Islet of Langerhans (tissue), 1 donor: ENCODE results near the gene SLC2A4.

Experiments used
- FAIRE-seq: peaks from one replicate; lab custom pipeline; 2011; peaks lifted over from hg19 to GRCh38; lab: Jason Lieb, UNC

SLC2A4 gene

DNA sequence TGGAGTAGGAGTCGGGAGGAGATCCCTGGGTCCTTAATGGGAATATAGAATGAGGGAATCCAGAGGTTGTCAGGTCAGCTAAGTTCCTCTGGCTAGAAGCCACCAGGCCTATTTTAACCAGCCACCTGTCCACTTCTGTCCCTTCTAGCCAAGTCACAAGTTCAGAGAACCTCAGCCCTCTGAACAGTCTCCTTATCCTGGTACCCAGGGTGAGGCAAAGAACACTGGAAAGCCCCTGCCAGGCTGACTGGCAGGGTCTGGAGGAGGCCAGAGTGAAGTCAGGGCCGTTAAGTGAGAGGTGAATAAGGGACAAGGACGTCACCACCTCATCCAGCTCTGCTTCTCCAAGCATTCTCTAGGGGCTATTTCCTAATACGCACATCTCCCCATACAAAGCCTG is 32.7 kb upstream of the SLC2A4 start:
- no peak for FAIRE-seq

GRCh38 chr17:7249214-7249613 is 32.3 kb upstream of the SLC2A4 start:
- FAIRE-seq: no peak

DNA sequence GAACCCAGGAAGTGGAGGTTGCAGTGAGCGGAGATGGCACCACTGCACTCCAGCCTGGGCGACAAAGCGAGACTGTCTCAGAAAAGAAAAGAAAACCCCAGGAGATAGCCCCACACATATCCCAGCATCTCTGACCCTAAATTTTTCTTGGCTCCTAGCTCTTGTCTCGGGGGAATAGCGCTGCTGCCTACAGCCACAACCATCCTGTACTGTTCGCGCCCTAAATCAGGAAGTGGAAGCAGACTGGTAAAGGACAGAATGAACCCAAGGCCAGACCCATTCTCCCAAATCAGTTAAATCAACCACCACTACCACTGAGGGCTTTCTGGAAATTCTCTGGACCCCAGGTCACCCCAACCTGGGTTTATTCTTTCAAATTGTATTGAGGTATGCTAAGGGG is 31.7 kb upstream of the SLC2A4 start:
- no peak for FAIRE-seq

DNA sequence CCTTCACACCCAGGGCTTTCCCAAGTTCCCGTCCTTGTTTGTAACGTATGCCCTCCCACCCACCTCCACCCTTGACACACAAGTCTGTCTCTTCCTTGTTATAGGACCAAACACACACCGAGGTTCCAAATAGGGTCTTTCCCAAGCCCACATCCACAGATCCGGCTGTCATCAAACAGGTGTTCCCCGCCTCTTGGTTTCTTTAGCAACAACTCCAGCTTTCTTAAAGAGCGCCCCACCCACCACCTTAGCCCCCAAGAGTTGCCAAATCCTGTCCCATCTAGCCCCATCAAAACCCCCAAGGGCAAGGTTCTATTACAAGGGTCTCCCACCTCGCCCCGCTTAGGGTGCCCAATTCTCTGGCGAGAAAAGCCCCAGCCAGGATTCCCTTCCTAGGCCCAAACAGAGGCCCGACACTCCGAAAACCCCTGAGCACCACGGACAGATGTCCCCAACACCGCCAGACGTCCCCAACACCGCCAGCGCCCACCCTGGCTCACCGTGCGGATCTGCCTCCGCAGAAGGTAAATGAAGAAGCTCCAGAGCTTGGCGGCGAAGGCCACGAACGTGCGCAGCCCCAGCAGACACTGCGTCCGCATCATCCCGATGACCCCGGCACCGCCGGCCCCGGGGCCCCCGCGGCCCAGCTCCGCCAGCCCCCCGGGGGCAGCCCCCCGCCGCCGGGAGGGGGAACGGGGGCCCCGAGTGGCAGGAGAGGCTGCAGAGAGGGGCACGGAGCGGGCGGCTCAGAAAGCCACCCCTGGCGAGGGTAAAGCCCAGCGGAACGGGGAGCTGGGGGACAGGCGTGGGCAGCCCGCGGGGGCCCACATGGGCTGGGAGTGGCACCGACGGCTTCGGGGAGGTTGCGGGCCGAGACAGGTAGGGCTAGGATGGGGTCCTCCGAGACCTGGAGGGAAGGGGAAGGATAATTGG is 30.6 kb upstream of the SLC2A4 start:
- FAIRE-seq: no peak

DNA sequence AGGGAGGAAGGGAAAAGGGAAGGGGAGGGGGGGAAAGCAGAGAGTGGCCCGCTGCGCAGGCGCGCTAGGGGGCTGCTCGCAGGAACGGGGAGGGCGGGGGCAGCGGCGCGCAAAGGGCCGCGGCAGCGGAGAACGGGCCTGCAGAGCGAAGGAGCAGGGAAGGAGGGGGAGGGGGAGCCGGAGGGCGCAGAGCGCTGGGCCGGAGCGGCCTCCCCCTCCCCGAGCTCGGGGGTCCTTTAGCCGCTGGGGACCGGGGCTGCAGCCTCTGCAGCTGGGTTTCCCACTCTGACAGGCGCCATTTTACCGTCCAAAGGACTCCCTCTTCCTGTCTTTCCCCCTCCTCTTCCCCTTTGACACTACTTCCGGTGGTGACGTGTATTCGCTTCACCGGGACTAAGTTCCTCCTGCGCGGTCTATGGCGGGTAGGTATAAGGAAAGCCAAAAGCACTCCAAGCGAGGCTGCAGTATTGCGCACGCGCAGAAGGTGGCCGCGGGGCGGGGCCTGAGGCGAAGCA is 29.8 kb upstream of the SLC2A4 start, which contains the start of gene CTDNEP1:
CTDNEP1 (minus strand) TSS at position 74 of the 515 bp plus-strand sequence. CDS start 438 bp downstream, outside the sequence.
- peak; percentile 96 for FAIRE-seq

DNA sequence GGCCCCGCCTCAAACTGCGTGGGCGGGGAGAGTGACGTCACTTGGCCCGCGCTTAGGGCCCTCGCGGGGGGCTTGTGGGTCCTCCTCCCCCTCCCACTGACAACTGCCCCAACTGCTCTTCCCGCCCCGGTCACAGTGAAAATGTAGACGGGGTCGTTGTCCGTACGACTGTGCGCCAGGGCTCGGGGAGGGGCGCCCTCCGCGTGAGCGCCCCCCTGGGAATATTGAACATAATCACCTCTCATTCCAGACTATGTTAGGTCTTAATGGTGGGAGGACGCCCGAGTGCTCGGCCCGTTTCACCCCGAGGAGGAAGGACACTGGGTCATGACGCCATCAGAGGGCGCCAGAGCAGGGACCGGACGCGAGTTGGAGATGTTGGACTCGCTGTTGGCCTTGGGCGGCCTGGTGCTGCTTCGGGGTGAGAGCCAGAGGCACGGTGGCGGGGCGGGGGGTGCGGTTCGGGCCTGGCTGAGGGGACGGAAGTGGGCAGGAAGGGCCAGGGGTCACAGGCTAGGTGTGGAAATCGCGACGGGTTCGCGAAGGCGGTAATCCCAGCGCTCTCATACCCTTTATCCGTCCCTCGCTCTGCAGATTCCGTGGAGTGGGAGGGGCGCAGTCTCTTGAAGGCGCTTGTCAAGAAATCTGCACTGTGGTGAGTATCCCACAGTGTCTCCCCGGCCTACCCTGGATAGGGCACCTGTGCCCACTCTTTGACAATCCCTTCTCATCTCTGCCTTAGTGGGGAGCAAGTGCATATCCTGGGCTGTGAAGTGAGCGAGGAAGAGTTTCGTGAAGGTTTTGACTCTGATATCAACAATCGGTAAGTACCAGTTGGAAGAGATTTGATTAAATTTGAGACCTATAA is 29.1 kb upstream of the SLC2A4 start, which contains the start of gene ELP5:
ELP5 (plus strand) TSS at position 40 of the 868 bp plus-strand sequence; CDS start at position 376, 336 bp downstream.
- no peak for FAIRE-seq

GRCh38 chr17:7253082-7253481 is 28.4 kb upstream of the SLC2A4 start:
- FAIRE-seq: no peak

DNA sequence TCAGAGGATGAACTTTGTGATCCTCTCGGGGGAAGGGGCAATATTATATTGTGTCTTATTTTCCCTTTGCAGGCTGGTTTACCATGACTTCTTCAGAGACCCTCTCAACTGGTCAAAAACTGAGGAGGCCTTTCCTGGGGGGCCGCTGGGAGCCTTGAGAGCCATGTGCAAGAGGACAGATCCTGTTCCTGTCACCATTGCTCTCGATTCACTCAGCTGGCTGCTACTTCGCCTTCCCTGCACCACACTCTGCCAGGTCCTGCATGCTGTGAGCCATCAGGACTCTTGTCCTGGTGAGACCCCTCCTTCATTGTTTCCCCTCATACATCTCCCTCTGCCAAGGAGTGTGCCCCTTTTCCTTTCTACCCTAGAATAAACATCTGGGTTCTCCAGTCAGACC is 27.0 kb upstream of the SLC2A4 start:
- no peak for FAIRE-seq

- FAIRE-seq: no peak
These were observed 24.6 kb upstream of the SLC2A4 start for GRCh38 chr17:7256766-7257456.

DNA sequence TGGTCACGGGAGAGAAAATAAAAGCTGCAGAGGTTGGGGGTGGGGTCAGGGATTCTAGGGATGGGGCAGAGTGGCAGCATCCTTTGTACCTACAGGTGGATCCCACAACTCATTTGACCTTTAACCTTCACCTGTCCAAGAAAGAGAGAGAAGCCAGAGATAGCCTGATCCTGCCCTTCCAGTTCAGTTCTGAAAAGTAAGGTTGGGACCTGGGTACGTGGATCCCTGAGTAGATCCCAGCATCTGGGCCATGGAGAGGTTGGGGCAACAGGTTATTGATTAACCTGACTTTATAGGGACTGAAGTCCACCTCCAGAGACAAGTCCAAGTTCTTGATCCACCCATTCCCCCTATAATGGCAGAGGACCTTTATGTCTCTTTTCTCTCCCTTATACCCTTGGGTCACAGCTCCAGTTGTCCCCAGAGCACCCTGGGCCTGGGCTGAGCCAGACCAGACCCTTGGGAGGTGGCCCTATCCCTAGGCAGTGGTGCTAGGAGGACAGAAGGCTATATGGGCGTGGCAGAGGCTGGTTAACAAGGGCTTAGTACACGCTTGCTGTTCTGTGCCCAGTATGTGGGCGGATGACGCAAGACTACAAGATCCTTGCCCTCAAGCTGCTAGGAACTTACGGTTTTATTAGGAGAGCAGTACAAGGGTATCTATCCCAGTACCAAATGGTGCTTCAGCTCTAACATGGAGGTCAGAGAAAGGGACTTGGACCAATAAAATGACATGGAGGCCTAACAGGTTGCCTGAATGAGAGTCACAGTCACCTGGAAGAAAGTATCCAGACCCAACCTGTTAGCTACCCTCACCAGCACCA is 22.6 kb upstream of the SLC2A4 start:
- FAIRE-seq: no peak

GRCh38 chr17:7259555-7259889 is 22.0 kb upstream of the SLC2A4 start:
- FAIRE-seq: no peak

DNA sequence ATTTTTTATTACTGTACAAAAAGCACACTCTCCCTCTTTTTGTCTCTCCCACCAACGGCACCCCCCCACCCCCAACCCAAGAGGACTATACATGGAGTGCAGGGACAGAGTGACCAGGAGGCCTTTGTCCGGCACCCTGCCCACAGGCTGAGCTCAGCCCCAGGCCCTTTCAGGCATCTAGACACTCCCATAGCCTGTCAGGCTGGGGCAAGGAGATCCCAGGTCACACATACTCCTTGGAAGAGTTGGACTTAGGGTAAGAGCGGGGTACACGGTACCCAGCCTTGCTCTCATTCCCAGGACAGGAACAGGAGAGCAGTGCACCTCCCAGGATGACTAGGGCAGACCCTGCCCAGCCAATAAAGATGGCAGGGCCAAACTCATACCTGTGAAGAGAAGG is 21.4 kb upstream of the SLC2A4 start:
- FAIRE-seq: no peak

- no peak for FAIRE-seq
These were observed 20.7 kb upstream of the SLC2A4 start for GRCh38 chr17:7260651-7261378.

DNA sequence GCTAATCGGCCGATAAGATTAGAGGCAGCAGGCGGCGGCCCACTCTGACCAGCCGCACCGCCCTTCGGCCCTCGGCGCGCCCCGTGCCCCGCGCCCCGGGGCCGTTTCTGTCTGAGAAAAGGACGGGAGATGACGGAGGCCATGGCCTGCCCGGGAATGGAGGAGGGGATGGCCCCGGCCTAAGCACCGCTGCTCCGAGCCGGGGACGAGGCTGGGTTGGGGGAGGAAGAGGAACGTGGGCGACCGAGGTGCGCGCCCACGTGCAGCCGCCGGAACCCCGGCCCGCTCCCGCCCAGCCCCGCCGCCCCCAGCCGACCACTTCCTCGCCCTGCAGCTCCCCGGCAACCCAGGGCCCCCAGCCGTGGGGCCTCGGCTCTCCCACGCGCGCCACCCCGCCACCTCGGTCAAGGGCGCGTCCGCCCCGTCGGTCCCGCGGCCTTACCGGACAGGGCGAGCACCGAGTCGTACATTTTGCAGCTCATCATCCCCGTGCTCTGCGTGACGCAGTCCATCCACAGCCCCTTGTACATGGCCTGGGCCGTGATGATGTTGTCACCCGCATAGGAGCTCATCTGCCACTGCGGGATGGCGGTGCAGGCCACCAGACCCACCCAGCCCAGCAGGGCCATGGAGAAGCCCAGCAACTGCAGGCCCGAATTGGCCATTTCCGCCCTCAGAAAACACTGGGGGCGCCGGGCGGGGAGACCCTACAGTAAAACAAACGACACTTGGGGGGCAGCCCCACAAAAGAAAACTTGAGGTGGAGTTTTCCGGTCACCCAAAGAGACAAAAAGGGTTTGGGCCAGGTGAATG is 19.9 kb upstream of the SLC2A4 start:
- FAIRE-seq: no peak

DNA sequence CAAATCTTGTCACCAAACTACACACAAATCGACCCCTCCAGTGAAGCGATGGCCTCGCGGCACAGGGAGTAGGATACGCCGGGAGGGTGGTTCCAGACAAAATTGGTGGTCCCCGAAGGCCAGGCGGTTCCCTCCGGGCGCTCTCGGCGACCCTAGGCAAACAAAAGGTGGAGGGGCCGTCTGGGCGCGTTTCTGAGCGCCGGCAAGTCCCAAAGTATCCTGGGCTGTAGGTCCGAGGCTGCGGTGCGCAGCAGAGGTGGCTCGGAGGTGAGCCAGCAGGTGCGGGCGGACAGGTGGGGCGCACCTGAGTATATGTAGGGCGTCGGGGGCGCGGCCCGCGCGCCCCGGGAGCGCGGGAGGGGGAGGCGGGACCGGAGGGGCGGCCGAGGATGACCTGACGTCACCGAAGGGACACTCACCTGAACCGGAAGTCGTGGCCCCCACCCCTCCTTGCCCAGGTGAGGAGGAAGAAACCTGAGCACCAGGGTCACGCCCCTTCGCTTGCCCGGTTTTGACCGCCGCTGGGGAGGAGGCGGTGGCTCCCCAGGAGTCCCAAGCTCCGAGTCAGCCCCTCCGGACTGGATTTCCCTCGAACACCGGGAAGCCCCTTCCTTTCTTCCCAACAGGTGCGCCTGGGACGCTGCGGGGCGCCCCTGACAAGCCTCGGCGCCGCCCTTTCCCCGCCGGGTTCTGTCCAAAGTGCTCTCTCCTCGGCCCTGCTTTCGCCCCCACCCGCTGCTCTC is 19.2 kb upstream of the SLC2A4 start, which contains the start of gene CLDN7:
CLDN7 (minus strand) TSS at position 287 of the 743 bp plus-strand sequence. CDS start 435 bp downstream, outside the sequence.
- FAIRE-seq: no peak

DNA sequence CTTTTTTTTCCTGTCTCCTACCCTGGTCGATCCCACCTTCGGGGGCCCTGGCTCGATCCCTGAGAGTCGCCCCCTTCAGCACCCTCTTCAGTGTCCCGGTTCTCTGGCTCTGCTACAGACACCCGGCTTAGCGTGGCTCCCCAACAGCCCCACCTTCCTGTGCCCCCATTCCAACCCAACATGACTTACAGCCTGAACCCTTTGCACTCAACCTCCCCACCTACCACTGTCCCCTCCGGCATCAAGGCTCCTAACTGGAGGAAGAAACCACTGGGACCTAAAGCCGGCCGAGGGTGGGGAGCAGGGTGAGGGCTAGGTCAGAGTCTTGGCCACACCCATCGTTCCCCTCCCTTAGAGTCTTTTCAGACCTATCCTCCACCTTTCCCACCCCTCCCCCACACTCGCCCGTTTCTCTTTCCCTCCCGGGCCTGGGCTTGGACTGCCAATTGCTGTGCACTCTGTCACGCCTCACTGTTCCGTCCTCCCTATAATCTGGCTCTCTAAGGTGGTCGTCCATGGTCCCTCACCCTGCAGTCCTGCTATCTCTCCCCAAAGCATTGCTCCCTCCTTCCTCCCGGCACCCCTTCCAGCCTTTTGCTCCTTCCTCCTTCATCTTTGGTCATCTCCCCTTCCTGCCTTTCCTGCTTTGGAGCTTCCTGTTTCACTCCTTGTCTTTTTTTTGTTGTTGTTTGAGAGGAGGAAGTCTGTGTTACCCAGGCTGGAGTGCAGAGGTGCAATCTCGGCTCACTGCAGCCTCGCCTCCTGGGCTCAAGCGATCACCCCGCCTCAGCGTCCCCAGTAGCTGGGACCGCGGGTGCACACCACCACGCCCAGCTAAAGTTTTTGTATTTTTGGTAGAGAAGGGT is 18.4 kb upstream of the SLC2A4 start:
- FAIRE-seq: no peak

DNA sequence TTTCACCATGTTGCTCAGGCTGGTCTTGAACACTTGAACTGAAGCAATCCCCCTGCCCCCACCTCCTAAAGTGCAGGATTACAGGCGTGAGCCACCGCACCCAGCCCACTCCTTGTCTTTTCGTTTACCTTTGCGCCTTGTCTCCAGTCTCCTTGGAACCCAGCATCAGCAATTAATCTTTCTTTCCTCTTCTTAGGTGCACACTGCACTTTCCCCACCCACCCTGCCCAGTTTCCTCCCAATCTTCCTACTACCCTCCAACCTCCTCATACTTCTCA is 17.8 kb upstream of the SLC2A4 start:
- no peak for FAIRE-seq

- no peak for FAIRE-seq
These were observed 14.7 kb upstream of the SLC2A4 start for GRCh38 chr17:7266784-7267183.
